IMR-90 (cell line): ENCODE measurements around the gene NEO1. TPM values are rescaled to one million over a fixed set of nuclear protein-coding genes. Genes with fewer than 3 reads are reported as not detected.

Experiments
- ATAC-seq: fragments of 200-7000 bp; cut with Tn5 transposase; 2 replicates; pipeline ENCODE4 v1.9.1; 2020; ENCODE audit warnings: low read depth, mild to moderate bottlenecking, moderate library complexity
- BruUV-seq: library from RNA; stranded (reverse); fragments of 400-500 nt; replicated peaks from 2 replicates; lab custom pipeline; 2021; lab: Mats Ljungman, UMichigan
- CTCF ChIA-PET: fragments of 300-600 bp; formaldehyde crosslinking; extraction: SDS; loops from one replicate; lab custom pipeline; 2021; ENCODE audit warnings: antibody characterized with exemption; lab: Yijun Ruan, JAX
- POLR2A ChIA-PET: fragments of 300-600 bp; sonication (Branson Sonifier 250); formaldehyde crosslinking; loops from one replicate; lab custom pipeline; 2022; ENCODE audit warnings: antibody characterized with exemption; ENCODE audit not compliant: unreplicated experiment; lab: Charles Lee
- DNase-seq: peaks from one replicate; pipeline ENCODE4 v3.0.0; 2013
- H2AFZ ChIP-seq: replicated peaks from 2 replicates; pipeline ENCODE3; 2013; ENCODE audit warnings: low read length, mild to moderate bottlenecking; ENCODE audit not compliant: poor library complexity
- H2AK5ac ChIP-seq: 2 replicates; pipeline ENCODE4 v1.6.1; 2013; ENCODE audit warnings: low read depth, low read length, inconsistent platforms
- H2AK9ac ChIP-seq: replicated peaks from 2 replicates; pipeline ENCODE3; 2013; ENCODE audit warnings: mild to moderate bottlenecking, low read depth, low read length, moderate library complexity; ENCODE audit not compliant: poor library complexity
- H2BK120ac ChIP-seq: 2 replicates; pipeline ENCODE4 v1.6.1; 2013; ENCODE audit warnings: low read depth, low read length, inconsistent platforms
- H2BK15ac ChIP-seq: 3 replicates; pipeline ENCODE4 v1.6.1; 2013; ENCODE audit warnings: low read depth, low read length, inconsistent platforms
- H2BK20ac ChIP-seq: 2 replicates; pipeline ENCODE4 v1.6.1; 2013; ENCODE audit warnings: low read depth, mild to moderate bottlenecking, inconsistent platforms, low read length, moderate library complexity
- H2BK5ac ChIP-seq: 2 replicates; pipeline ENCODE4 v1.6.1; 2013; ENCODE audit warnings: mild to moderate bottlenecking, low read depth, low read length, inconsistent platforms; ENCODE audit not compliant: poor library complexity, severe bottlenecking
- H3K14ac ChIP-seq: replicated peaks from 2 replicates; pipeline ENCODE4 v1.6.1; 2013; ENCODE audit warnings: low read depth, low read length, inconsistent platforms
- H3K18ac ChIP-seq: 2 replicates; pipeline ENCODE4 v1.6.1; 2013; ENCODE audit warnings: low read depth, low read length, control low read depth
- H3K23ac ChIP-seq: 2 replicates; pipeline ENCODE4 v1.6.1; 2013; ENCODE audit warnings: low read depth, low read length, inconsistent platforms
- H3K27ac ChIP-seq: 2 replicates; pipeline ENCODE4 v1.5.1; 2013; ENCODE audit warnings: mild to moderate bottlenecking, control low read depth, low read length; ENCODE audit not compliant: insufficient read depth
- H3K27me3 ChIP-seq: 2 replicates; pipeline ENCODE4 v1.6.1; 2013; ENCODE audit warnings: low read length; ENCODE audit not compliant: control insufficient read depth, insufficient read depth
- H3K36me3 ChIP-seq: 2 replicates; pipeline ENCODE4 v1.6.1; 2013; ENCODE audit warnings: low read length, mixed read lengths; ENCODE audit not compliant: control insufficient read depth, insufficient read depth
- H3K4ac ChIP-seq: 2 replicates; pipeline ENCODE4 v1.6.1; 2013; ENCODE audit warnings: low read depth, low read length, inconsistent platforms
- H3K4me1 ChIP-seq: 2 replicates; pipeline ENCODE4 v1.6.1; 2013; ENCODE audit warnings: low read length, mixed read lengths; ENCODE audit not compliant: control insufficient read depth, insufficient read depth
- H3K4me2 ChIP-seq: 2 replicates; pipeline ENCODE4 v1.6.1; 2013; ENCODE audit warnings: low read depth, mild to moderate bottlenecking, control low read depth, low read length, moderate library complexity
- H3K4me3 ChIP-seq: 2 replicates; pipeline ENCODE4 v1.5.1; 2013; ENCODE audit warnings: low read depth, mild to moderate bottlenecking, control low read depth, low read length, moderate library complexity; ENCODE audit not compliant: insufficient read depth
- H3K56ac ChIP-seq: 2 replicates; pipeline ENCODE4 v1.6.1; 2013; ENCODE audit warnings: low read length, inconsistent platforms; ENCODE audit not compliant: insufficient read depth; ENCODE audit errors: extremely low read depth
- H3K79me1 ChIP-seq, 2 experiments: 2 replicates each; pipeline ENCODE4 v1.6.1; 2013; ENCODE audit warnings: low read length in 2 of 2, inconsistent platforms in 1 of 2, low read depth in 1 of 2
- H3K9ac ChIP-seq: 2 replicates; pipeline ENCODE4 v1.6.1; 2013; ENCODE audit warnings: low read depth, low read length, control low read depth
- H3K9me1 ChIP-seq: 2 replicates; pipeline ENCODE4 v1.6.1; 2013; ENCODE audit warnings: low read length, inconsistent platforms; ENCODE audit not compliant: insufficient read depth
- H3K9me3 ChIP-seq: 2 replicates; pipeline ENCODE4 v1.6.1; 2013; ENCODE audit warnings: low read length; ENCODE audit not compliant: control insufficient read depth, insufficient read depth
- H4K20me1 ChIP-seq: 2 replicates; pipeline ENCODE4 v1.6.1; 2013; ENCODE audit warnings: low read length, inconsistent platforms; ENCODE audit not compliant: insufficient read depth
- H4K5ac ChIP-seq: 2 replicates; pipeline ENCODE4 v1.6.1; 2013; ENCODE audit warnings: mild to moderate bottlenecking, low read depth, low read length, control low read depth
- H4K8ac ChIP-seq, 2 experiments: 2 replicates each; pipeline ENCODE4 v1.6.1; 2013; ENCODE audit warnings: low read depth in 2 of 2, low read length in 2 of 2, control low read depth in 1 of 2, inconsistent platforms in 1 of 2
- H4K91ac ChIP-seq: 2 replicates; pipeline ENCODE4 v1.6.1; 2013; ENCODE audit warnings: low read depth, low read length, inconsistent platforms; ENCODE audit not compliant: insufficient read depth
- BHLHE40 ChIP-seq: fragments of 150-350 bp; IDR thresholded peaks from 2 replicates; pipeline ENCODE4 v1.6.1; 2016; ENCODE audit warnings: mild to moderate bottlenecking, low read depth, low read length
- CEBPB ChIP-seq: IDR thresholded peaks from 2 replicates; pipeline ENCODE4 v1.6.1; 2012; ENCODE audit warnings: low read depth, low read length, improper control_type of control experiment
- CHD1 ChIP-seq: IDR thresholded peaks from 2 replicates; pipeline ENCODE4 v1.6.1; 2012; ENCODE audit warnings: low read depth, low read length, improper control_type of control experiment
- CTCF ChIP-seq: conservative IDR thresholded peaks from 2 replicates; pipeline ENCODE4 v1.5.1; 2012; ENCODE audit warnings: mild to moderate bottlenecking, low read depth, low read length, improper control_type of control experiment
- ELK1 ChIP-seq: fragments of 150-350 bp; IDR thresholded peaks from 2 replicates; pipeline ENCODE4 v1.6.1; 2016; ENCODE audit warnings: low read depth, mild to moderate bottlenecking, low read length, moderate library complexity, borderline replicate concordance
- FOS ChIP-seq: fragments of 150-350 bp; IDR thresholded peaks from 2 replicates; pipeline ENCODE4 v1.6.1; 2016; ENCODE audit warnings: low read depth, low read length
- MAFK ChIP-seq: IDR thresholded peaks from 2 replicates; pipeline ENCODE4 v1.6.1; 2012; ENCODE audit warnings: low read depth, low read length, improper control_type of control experiment
- MAZ ChIP-seq: IDR thresholded peaks from 2 replicates; pipeline ENCODE4 v1.6.1; 2012; ENCODE audit warnings: low read depth, mild to moderate bottlenecking, low read length, improper control_type of control experiment, moderate library complexity, borderline replicate concordance
- MXI1 ChIP-seq: IDR thresholded peaks from 2 replicates; pipeline ENCODE4 v1.6.1; 2012; ENCODE audit warnings: low read depth, mild to moderate bottlenecking, low read length, moderate library complexity, borderline replicate concordance
- NFE2L2 ChIP-seq: fragments of 150-350 bp; IDR thresholded peaks from 2 replicates; pipeline ENCODE4 v1.6.1; 2016; ENCODE audit warnings: low read depth, mild to moderate bottlenecking, low read length
- POLR2A ChIP-seq: IDR thresholded peaks from 2 replicates; pipeline ENCODE4 v1.6.1; 2012; ENCODE audit warnings: mild to moderate bottlenecking, low read depth, low read length
- RAD21 ChIP-seq: IDR thresholded peaks from 2 replicates; pipeline ENCODE4 v1.6.1; 2012; ENCODE audit warnings: low read length, improper control_type of control experiment
- RCOR1 ChIP-seq: IDR thresholded peaks from 2 replicates; pipeline ENCODE4 v1.6.1; 2012; ENCODE audit warnings: mild to moderate bottlenecking, low read length, improper control_type of control experiment; ENCODE audit not compliant: insufficient replicate concordance
- RFX5 ChIP-seq: IDR thresholded peaks from 2 replicates; pipeline ENCODE4 v1.8.0; 2012; ENCODE audit warnings: low read depth, mild to moderate bottlenecking, low read length, moderate library complexity
- SMC3 ChIP-seq: fragments of 150-350 bp; IDR thresholded peaks from 2 replicates; pipeline ENCODE4 v1.6.1; 2016; ENCODE audit warnings: low read depth, mild to moderate bottlenecking, antibody characterized with exemption, low read length, moderate library complexity
- dilution Hi-C: fragments of 300-500 bp; cut with HindIII; formaldehyde crosslinking; loops from one replicate; pipeline ENCODE4 v1.14.3; 2018; ENCODE audit warnings: low sequenced_read_pairs; ENCODE audit not compliant: unreplicated experiment
- in situ Hi-C: fragments of 300-500 bp; cut with MboI; formaldehyde crosslinking; loops from 3 replicates; pipeline ENCODE4 v1.14.3; 2019; ENCODE audit warnings: low sequenced_read_pairs, inconsistent platforms, mixed read lengths
- intact Hi-C: fragments of 100-400 bp; cut with micrococcal nuclease; formaldehyde crosslinking; loops from 2 replicates; pipeline ENCODE4 v1.10.0; 2022
- polyA plus RNA-seq, 3 experiments: library from polyadenylated mRNA; depleted of rRNA; stranded (reverse); fragments of >200 nt; gene quantifications; 2 replicates each; pipeline ENCODE4 v1.2.3, GENCODE V29; 2012; ENCODE audit warnings: low replicate concordance in 1 of 3
- total RNA-seq: library from RNA; depleted of rRNA; stranded (reverse); fragments of >200 nt; gene quantifications from 2 replicates; pipeline ENCODE4 v1.2.3, GENCODE V29; 2012
- TF ChIP-seq, protein P1 (sequence below): fragments of 150-350 bp; IDR thresholded peaks from 2 replicates; pipeline ENCODE4 v1.6.1; 2017; ENCODE audit warnings: mild to moderate bottlenecking, antibody characterized with exemption, low read length, low read depth

NEO1 gene
- total and polyA plus RNA-seq, 2 of the 4 experiments (the other 2 are of a cell fraction) = 16.3 to 18.5 TPM

- Histone ChIP-seq H3K9ac (no peak overlapping the region), H3K14ac (no peak overlapping the region), H3K56ac (no peak overlapping the region), H3K4ac (no peak overlapping the region), H3K9me1 (no peaks in the 10 kb centered on the region), H4K8ac (no peak overlapping the region), H2AK5ac (no peak overlapping the region), H3K4me3 (no peak overlapping the region), H3K4me2 (no peak overlapping the region), H3K9me3 (no peaks in the 10 kb centered on the region), H2BK15ac (no peak overlapping the region), H2AK9ac (no peak overlapping the region), H3K18ac (no peak overlapping the region), H2AFZ (no peak overlapping the region), H2BK20ac (no peak overlapping the region), H3K27me3 (no peaks in the 10 kb centered on the region), H3K79me1 (no peaks in the 10 kb centered on the region), H3K4me1 (peaks cover 4% of the 10 kb centered on the region; the same call in 1 of the 2 replicates), H4K5ac (no peak overlapping the region), H4K91ac (no peak overlapping the region), H4K20me1 (no peaks in the 10 kb centered on the region), H3K36me3 (peaks cover 2% of the 10 kb centered on the region; the same call in 1 of the 2 replicates), H2BK5ac (no peak overlapping the region), H3K23ac (no peak overlapping the region), H3K27ac (no peak overlapping the region), H2BK120ac (no peak overlapping the region)
- dilution Hi-C loops = no loop called here
- ATAC-seq (peak; percentile 24; the same call in 1 of the 2 replicates), DNase-seq (no peak)
- no TSS peak for BruUV-seq
- ChIA-PET CTCF (interaction anchor here (1.4 to 1.6 kb wide), 2 partner anchors 10 to 35 kb away, joined by 5 to 6 read pairs; no protein-coding TSS in a partner anchor), POLR2A (no interaction called here)
- intact Hi-C loops = no loop called here
- in situ Hi-C loops = loop anchor here (10.0 kb wide), 2 partner anchors 151 to 491 kb away; partner anchors contain the start of gene ADPGK
- no peak for TF ChIP-seq NFE2L2
- no peak for TF ChIP-seq RCOR1
- TF ChIP-seq, protein P1, sequence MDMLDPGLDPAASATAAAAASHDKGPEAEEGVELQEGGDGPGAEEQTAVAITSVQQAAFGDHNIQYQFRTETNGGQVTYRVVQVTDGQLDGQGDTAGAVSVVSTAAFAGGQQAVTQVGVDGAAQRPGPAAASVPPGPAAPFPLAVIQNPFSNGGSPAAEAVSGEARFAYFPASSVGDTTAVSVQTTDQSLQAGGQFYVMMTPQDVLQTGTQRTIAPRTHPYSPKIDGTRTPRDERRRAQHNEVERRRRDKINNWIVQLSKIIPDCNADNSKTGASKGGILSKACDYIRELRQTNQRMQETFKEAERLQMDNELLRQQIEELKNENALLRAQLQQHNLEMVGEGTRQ = no peak
- no peak for TF ChIP-seq CEBPB
- no peak for TF ChIP-seq ELK1
- no peak for TF ChIP-seq MAFK
- TF ChIP-seq CTCF = no peak
- TF ChIP-seq SMC3 = no peak
- no peak for TF ChIP-seq MAZ
- TF ChIP-seq POLR2A = no peak
- TF ChIP-seq RAD21 = no peak
- no peak for TF ChIP-seq CHD1
- TF ChIP-seq FOS = no peak
- TF ChIP-seq BHLHE40 = no peak
- TF ChIP-seq RFX5 = no peak
- TF ChIP-seq MXI1 = no peak
Observed at GRCh38 chr15:73275862-73276261, 223.6 kb downstream of the NEO1 start.
